GM13977 (cell line): ENCODE measurements around the gene ZNF423.

ENCODE experiments used
- DNase-seq: peaks from one replicate; pipeline ENCODE4 v3.0.0; 2012; ENCODE audit warnings: low spot score
- CTCF ChIP-seq: IDR thresholded peaks from 2 replicates; pipeline ENCODE4 v1.5.1; 2012; ENCODE audit warnings: mild to moderate bottlenecking, control low read depth; ENCODE audit not compliant: insufficient read depth; ENCODE audit errors: extremely low read depth, missing control alignments
- in situ Hi-C: fragments of 300-500 bp; cut with MboI; formaldehyde crosslinking; loops from one replicate; pipeline ENCODE4 v1.12.0; 2022; ENCODE audit warnings: low sequenced_read_pairs, low pct_unique_long_range_greater_than_20kb, mixed read lengths, inconsistent platforms; ENCODE audit not compliant: unreplicated experiment

ZNF423 gene

DNA sequence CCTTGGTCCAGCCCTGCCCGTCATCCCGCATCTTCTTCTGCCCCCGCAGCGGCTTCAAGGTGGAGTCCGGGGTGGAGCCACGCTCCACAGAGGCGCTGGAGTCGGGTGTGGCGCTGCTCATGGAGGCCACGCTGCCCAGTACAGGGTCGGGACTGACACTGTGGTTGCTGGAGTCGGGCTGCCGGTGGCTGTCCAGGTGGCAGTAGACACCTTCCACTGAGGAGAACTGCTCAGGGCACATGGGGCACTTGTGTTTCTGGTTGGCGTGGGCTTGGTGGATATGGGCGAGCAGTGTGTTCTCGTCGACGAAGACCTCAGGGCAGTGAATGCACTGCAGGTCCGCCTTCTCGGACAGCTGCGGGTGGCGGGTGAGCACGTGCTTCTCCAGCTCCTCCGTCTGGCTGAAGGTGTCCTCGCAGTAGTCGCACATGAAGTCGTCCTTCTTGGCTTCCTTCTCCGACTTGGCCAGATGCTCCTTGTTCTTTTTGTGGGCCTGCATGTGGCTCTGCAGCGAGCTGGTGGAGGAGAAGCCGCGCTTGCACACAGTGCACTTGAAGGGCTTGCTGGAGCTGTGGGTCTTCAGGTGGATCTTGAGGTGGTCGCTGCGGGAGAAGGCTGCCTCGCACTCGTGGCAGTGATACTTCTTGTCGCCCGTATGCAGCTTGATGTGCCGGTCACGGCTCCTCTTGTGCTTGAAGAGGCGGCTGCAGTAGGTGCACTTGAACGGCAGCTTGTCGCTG, 217.8 kb downstream of the ZNF423 start:
- in situ Hi-C loops = no loop called here
- TF ChIP-seq CTCF = no peak
- no peak for DNase-seq

DNA sequence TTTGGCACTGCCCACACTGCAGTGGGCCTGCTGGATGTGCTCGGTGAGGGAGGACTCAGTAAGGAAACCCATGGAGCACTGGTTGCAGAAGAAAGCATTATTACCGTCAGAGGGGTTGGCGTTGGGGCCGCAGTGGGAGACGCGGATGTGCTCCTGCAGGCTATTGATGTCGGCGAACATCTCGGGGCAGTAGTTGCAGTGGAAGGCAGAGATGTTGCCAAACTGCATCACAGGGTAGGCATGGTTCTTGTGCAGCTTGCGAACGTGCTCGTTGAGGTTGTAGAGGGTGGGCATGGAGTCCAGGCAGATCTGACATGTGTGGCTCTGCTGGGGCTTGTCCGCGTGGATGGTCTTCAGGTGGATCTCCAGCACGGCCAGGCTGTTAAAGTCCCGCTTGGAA, 218.4 kb downstream of the ZNF423 start:
- TF ChIP-seq CTCF = no peak
- DNase-seq = no peak
- in situ Hi-C loops = no loop called here

GRCh38 chr16:49636608-49637007, 219.3 kb downstream of the ZNF423 start:
- in situ Hi-C loops = no loop called here
- no peak for TF ChIP-seq CTCF
- no peak for DNase-seq

GRCh38 chr16:49635591-49636581, 220.0 kb downstream of the ZNF423 start:
- in situ Hi-C loops = no loop called here
- TF ChIP-seq CTCF = no peak
- DNase-seq = no peak

DNA sequence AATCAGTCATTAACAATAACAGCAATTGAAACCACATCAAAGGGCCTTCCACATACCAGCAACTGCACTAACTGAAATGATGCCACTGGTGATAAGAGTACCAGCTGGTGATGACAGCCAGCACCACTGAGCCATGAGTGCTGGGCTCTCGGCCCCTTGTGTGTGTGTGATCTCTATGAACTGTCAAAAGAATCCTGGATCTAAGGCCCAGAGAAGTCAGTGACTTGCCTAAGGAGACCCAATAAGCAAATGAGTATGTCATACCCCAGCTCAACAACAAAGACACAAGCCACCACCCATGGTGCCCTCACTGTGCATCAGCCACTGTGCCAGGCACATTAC, 220.9 kb downstream of the ZNF423 start:
- TF ChIP-seq CTCF = no peak
- in situ Hi-C loops = no loop called here
- DNase-seq = no peak

DNA sequence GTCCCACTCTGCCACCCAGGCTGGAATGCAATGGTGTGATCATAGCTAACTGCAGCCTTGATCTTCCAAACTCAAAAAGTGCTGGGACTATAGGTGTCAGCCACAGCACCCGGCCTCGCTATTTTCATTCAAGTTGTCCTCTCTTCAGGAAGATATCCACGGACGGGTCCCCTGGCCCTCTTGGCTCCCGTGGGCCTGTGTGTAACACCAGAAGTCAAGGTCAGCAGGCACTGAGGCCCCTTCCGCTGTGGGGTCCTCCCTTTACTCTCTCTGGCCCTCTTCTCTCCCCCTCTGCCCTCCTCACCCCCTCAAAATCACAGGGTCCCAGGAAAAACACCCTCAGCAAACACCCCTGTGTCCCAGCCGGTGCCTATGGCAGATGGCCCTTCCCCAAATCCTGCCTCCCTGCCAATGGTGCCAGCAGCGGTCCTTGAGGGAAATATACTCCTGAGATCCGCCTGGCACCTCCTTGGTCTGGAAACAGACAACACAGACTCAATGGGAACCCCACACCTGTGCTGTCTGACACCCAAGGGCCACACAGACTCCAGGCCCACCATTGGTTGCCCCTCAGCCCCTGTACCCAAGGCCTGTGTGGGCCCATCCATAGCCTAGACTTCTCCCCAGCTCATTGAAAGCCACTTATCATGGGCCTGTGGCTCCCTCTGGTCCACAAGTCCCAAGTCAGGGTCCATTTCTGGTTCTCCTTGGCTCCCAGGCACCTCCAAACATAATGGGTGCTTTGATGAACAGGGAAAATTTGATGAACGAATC, 221.5 kb downstream of the ZNF423 start:
- DNase-seq = no peak
- no peak for TF ChIP-seq CTCF
- in situ Hi-C loops = no loop called here
